Loucy (cell line): ENCODE results near the gene LPGAT1.
"Not testable (repeated sequence)": the region's sequence is repeated elsewhere in the genome, so short reads cannot be mapped to it uniquely, and the experiment has no call there.

Experiments
- H2AFZ ChIP-seq: fragments of 200-600 bp; sonication (generic); 2 replicates; pipeline ENCODE4 v1.6.0; 2016; ENCODE audit warnings: antibody characterized with exemption, mild to moderate bottlenecking, low read length, moderate library complexity
- H3F3A ChIP-seq: fragments of 200-600 bp; 2 replicates; pipeline ENCODE4 v1.6.0; 2016; ENCODE audit warnings: antibody characterized with exemption, low read depth, mild to moderate bottlenecking
- H3K27me3 ChIP-seq: fragments of 200-600 bp; sonication (generic); 2 replicates; pipeline ENCODE4 v1.6.1; 2014; ENCODE audit warnings: low read length, mild to moderate bottlenecking; ENCODE audit not compliant: insufficient read depth, poor library complexity, severe bottlenecking
- H3K36me3 ChIP-seq: fragments of 200-600 bp; sonication (generic); 2 replicates; pipeline ENCODE4 v1.6.1; 2016; ENCODE audit warnings: low read length; ENCODE audit not compliant: insufficient read depth
- H3K4me1 ChIP-seq: fragments of 200-600 bp; sonication (generic); 2 replicates; pipeline ENCODE4 v1.5.1; 2014; ENCODE audit warnings: low read length, mild to moderate bottlenecking; ENCODE audit not compliant: insufficient read depth, poor library complexity, severe bottlenecking
- H3K4me2 ChIP-seq: fragments of 200-600 bp; sonication (generic); 2 replicates; pipeline ENCODE4 v1.6.0; 2014; ENCODE audit warnings: antibody characterized with exemption, low read length, low read depth, mild to moderate bottlenecking; ENCODE audit not compliant: poor library complexity, severe bottlenecking
- H3K4me3 ChIP-seq: fragments of 200-600 bp; sonication (generic); 2 replicates; pipeline ENCODE4 v1.5.1; 2014; ENCODE audit warnings: low read length, mild to moderate bottlenecking, mixed read lengths; ENCODE audit not compliant: poor library complexity, severe bottlenecking
- H3K79me2 ChIP-seq: fragments of 200-600 bp; sonication (generic); 2 replicates; pipeline ENCODE4 v1.6.1; 2014; ENCODE audit warnings: low read length; ENCODE audit not compliant: insufficient read depth
- H3K9ac ChIP-seq: fragments of 200-600 bp; sonication (generic); 2 replicates; pipeline ENCODE4 v1.6.0; 2014; ENCODE audit warnings: mild to moderate bottlenecking, low read depth, low read length, moderate library complexity; ENCODE audit not compliant: poor library complexity, severe bottlenecking
- H3K9me2 ChIP-seq: fragments of 200-600 bp; sonication (generic); replicated peaks from 2 replicates; pipeline ENCODE4 v1.6.1; 2016; ENCODE audit warnings: low read depth, low read length, mixed read lengths
- H3K9me3 ChIP-seq: fragments of 200-600 bp; sonication (generic); 2 replicates; pipeline ENCODE4 v1.6.1; 2014; ENCODE audit warnings: mild to moderate bottlenecking, antibody characterized with exemption, low read length, low read depth; ENCODE audit not compliant: insufficient read depth
- H4K20me1 ChIP-seq: fragments of 200-600 bp; sonication (generic); 2 replicates; pipeline ENCODE4 v1.6.0; 2014; ENCODE audit warnings: antibody characterized with exemption, low read length, mild to moderate bottlenecking; ENCODE audit not compliant: insufficient read depth, poor library complexity, severe bottlenecking
- CTCF ChIP-seq: fragments of 200-600 bp; sonication (generic); conservative IDR thresholded peaks from 2 replicates; pipeline ENCODE4 v1.5.1; 2014; ENCODE audit warnings: mild to moderate bottlenecking, antibody characterized with exemption, low read length
- EZH2phosphoT487 ChIP-seq: fragments of 200-600 bp; IDR thresholded peaks from 2 replicates; pipeline ENCODE4 v1.6.1; 2018; ENCODE audit warnings: antibody characterized with exemption, mild to moderate bottlenecking, moderate library complexity, borderline replicate concordance

LPGAT1 gene

GRCh38 chr1:211697356-211697755, 133.2 kb downstream of the LPGAT1 start:
- peak overlapping the region; percentile 19 for H3K4me2 ChIP-seq
- H3K9ac ChIP-seq, result no peak overlapping the region

GRCh38 chr1:211695135-211695816, 135.3 kb downstream of the LPGAT1 start:
- H2AFZ ChIP-seq, result no peak overlapping the region
- H3K9ac ChIP-seq, result no peak overlapping the region
- H3K4me2 ChIP-seq, result peak overlapping the region; percentile 10
- H3K9me2 ChIP-seq, result no peaks in the 10 kb centered on the region
- H3F3A ChIP-seq, result 0 out of 2 replicates have a peak, but pooled peaks cover 2% of the 10 kb centered on the region
- H3K36me3 ChIP-seq, result no peaks in the 10 kb centered on the region
- no peaks in the 10 kb centered on the region for H3K9me3 ChIP-seq
- no peak overlapping the region for H3K4me3 ChIP-seq
- TF ChIP-seq CTCF (no peak), EZH2phosphoT487 (no peak)
- H4K20me1 ChIP-seq, result no peaks in the 10 kb centered on the region
- H3K27me3 ChIP-seq, result no peaks in the 10 kb centered on the region
- H3K79me2 ChIP-seq, result no peaks in the 10 kb centered on the region
- H3K4me1 ChIP-seq, result peaks cover 24% of the 10 kb centered on the region

More at GRCh38 chr1:211697356-211697755, 133.2 kb downstream of the LPGAT1 start:
- Histone ChIP-seq H3K4me3 (no peak overlapping the region), H3K9me2 (no peaks in the 10 kb centered on the region), H3K4me1 (peaks cover 24% of the 10 kb centered on the region), H3F3A (0 out of 2 replicates have a peak, but pooled peaks cover 2% of the 10 kb centered on the region), H2AFZ (no peak overlapping the region), H4K20me1 (no peaks in the 10 kb centered on the region), H3K36me3 (no peaks in the 10 kb centered on the region), H3K9me3 (no peaks in the 10 kb centered on the region), H3K79me2 (no peaks in the 10 kb centered on the region), H3K27me3 (no peaks in the 10 kb centered on the region)
- no peak for TF ChIP-seq CTCF

- H3K9ac ChIP-seq, H3K9me2 ChIP-seq, H4K20me1 ChIP-seq, H3K27me3 ChIP-seq, H2AFZ ChIP-seq, H3K9me3 ChIP-seq, H3K4me2 ChIP-seq, H3K36me3 ChIP-seq, H3F3A ChIP-seq, H3K79me2 ChIP-seq, H3K4me3 ChIP-seq: not testable (repeated sequence)
- peaks cover 24% of the 10 kb centered on the region for H3K4me1 ChIP-seq
These were observed 136.7 kb downstream of the LPGAT1 start for GRCh38 chr1:211693911-211694310.
